Pancreas (tissue), 10 donors: ENCODE results near the gene SPATA9. TPM values are rescaled to one million over a fixed set of nuclear protein-coding genes. Genes with fewer than 3 reads are reported as not detected.
"Not testable (repeated sequence)": the region's sequence is repeated elsewhere in the genome, so short reads cannot be mapped to it uniquely, and the experiment has no call there.

ENCODE experiments used
- ATAC-seq, 4 donors: fragments of 200-7000 bp; cut with Tn5 transposase; one replicate each; pipeline versions ENCODE4 v1.8.0 to v1.9.1; 2020; ENCODE audit warnings: mild to moderate bottlenecking in 4 of 4, moderate library complexity in 4 of 4
- DNase-seq, 6 donors: peaks; one replicate each; pipeline ENCODE4 v3.0.0-alpha.2; 2020
- FAIRE-seq: peaks from 2 replicates; lab custom pipeline; 2012; peaks lifted over from hg19 to GRCh38; lab: Jason Lieb, UNC
- H3K27ac ChIP-seq, 4 donors: fragments of 200-600 bp; sonication (generic); 1 replicate in 3 of 4; 2 replicates in 1 of 4; pipeline versions ENCODE4 v1.5.0 to v1.8.0; 2020
- H3K27me3 ChIP-seq, 4 donors: fragments of 200-600 bp; one replicate each; pipeline ENCODE4 v1.8.0; 2021
- H3K36me3 ChIP-seq, 3 donors: fragments of 200-600 bp; sonication (generic) in 1 of 3; one replicate each; pipeline versions ENCODE4 v1.5.0 to v1.8.0; 2020 to 2021
- H3K4me1 ChIP-seq, 3 donors: fragments of 200-600 bp; one replicate each; pipeline ENCODE4 v1.8.0; 2021
- H3K4me3 ChIP-seq, 4 donors: fragments of 200-600 bp; sonication (generic) in 2 of 4; one replicate each; pipeline versions ENCODE4 v1.5.0 to v1.8.0; 2020 to 2021
- H3K9me3 ChIP-seq, 4 donors: fragments of 200-600 bp; one replicate each; pipeline ENCODE4 v1.8.0; 2021
- CTCF ChIP-seq, 4 donors: fragments of 200-600 bp; sonication (generic) in 3 of 4; IDR thresholded peaks; one replicate each; pipeline versions ENCODE4 v1.5.0 to v1.8.0; 2021; ENCODE audit warnings: antibody characterized with exemption in 4 of 4
- WGBS, 2 donors: extraction: QIAGEN DNeasy Blood & Tissue Kit; methylation state at CpG; one replicate each; pipeline ENCODE4 v1.1.7; 2013; 5-methylcytosine and 5-hydroxymethylcytosine counted together
- intact Hi-C, 3 donors: fragments of 100-400 bp; cut with DNase I; formaldehyde crosslinking; loops; one replicate each; pipeline versions ENCODE4 v1.11.1 to v1.14.2; 2022
- polyA plus RNA-seq, 2 donors: library from polyadenylated mRNA; stranded (reverse); fragments of 200-250 nt; gene quantifications; one replicate each; pipeline ENCODE4 v1.2.3, GENCODE V29; 2013
- total RNA-seq, 6 donors: library from RNA; stranded (reverse); fragmentation: NEBNext Ultra II Directional in 4 of 6; extraction: Animal tissue kit (Norgen Biotek cat#: 25700) in 4 of 6; gene quantifications; one replicate each; pipeline versions ENCODE4 v1.2.1 to v1.2.4, GENCODE V29; 2021 to 2023
- donor health status: healthy with polysubstance abuse.
- donor health status: DM: no; HTN: no; CAD: no; lungs with moderate emphysema.
- donor health status: DM: no; HTN: no; CAD: no.
- donor health status: control.
- donor health status: control.
- donor health status: Bipolar disorder and iron deficiency.
- donor health status: DM: yes; HTN: yes; CAD: no.
- donor health status: DM: no; HTN: no; CAD: no.
- donor health status: DM: no; HTN: no; CAD: no.
- donor health status: DM: yes; HTN: yes; CAD: no.

SPATA9 gene
- total and polyA plus RNA-seq, 8 donors: 0.12 to 1.3 (median 0.48) TPM

DNA sequence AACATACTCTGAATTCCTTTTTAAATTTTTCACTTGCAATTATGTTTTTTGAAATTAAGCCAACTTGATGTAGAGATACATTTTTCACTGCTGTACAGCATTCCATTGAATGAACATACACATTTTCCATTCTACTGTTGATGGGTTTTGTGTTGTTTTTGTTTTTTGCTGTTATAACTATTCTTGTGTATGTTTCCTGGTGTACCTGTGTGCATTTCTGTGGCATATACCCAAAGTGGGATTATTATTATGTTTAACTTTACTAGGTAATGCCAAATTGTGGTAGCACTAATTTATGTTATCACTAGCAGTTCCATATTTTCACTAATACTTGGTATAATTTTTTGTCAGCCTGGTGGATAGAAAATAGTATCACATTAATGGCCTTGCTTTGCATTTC is 33.5 kb downstream of the SPATA9 start:
- DNase-seq (no peak), FAIRE-seq (no peak), ATAC-seq (no peak)
- Histone ChIP-seq H3K27ac (no peak overlapping the region), H3K4me3 (no peak overlapping the region), H3K9me3 (no peaks in the 10 kb centered on the region), H3K27me3 (no peaks in the 10 kb centered on the region), H3K4me1 (peaks cover 14 to 38% (median 29%) of the 10 kb centered on the region in 3 donors), H3K36me3 (no peaks in the 10 kb centered on the region)
- TF ChIP-seq CTCF (IDR thresholded peaks at IDR 0.05): no peak
- intact Hi-C loops: loop anchor here in 1 of 3 donors (10.0 kb wide), 1 partner anchor 196 kb away; no protein-coding TSS in a partner anchor

DNA sequence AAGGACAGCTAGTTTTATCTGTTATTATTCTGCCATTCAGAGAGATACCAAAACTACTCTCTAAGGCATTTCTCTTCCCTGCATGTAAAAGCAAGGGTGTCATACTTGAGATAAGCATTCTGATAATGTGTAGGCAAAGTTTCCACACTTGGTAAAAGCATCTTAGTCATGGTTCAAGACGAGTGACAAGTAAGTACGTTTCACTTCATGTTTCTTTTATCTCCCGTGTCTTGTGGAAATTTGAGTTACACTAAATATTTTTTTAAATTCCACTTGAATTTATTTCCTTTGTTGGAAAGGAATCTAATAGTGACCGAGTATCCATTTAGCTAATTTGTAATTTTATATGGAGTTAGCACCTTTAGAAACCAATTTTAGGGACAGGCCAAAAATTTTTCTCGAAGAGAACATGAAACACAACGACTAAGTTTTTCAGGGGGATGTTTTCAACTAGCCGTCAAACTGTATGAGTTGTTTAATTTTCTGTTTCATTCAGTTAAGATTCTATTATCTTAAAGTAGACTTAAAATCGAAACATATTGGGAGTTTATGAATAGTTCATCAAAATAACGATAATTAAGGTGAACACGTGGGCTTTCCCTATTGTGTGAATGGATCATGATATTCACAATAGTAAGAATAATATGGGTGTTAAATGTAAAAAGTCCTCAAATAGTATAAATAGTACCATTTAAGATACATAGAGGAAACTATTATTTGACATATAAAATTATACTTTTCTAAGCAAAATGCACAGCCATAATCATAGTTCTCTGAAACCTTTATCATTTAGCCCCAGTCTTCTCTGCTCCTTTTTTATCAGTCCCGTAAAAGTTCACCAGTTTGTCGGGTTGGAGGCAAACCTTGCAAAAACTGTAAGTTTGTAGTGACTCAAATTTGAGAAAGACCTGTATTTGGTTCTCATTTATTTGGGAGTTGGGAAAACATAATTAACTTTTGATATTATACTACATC is 34.6 kb downstream of the SPATA9 start:
- peak in 2 of 4 donors; percentile 3 to 8 for ATAC-seq
- Histone ChIP-seq H3K9me3 (no peaks in the 10 kb centered on the region), H3K27ac (peak overlapping the region; percentile 92 to 95 (median 94))

DNA sequence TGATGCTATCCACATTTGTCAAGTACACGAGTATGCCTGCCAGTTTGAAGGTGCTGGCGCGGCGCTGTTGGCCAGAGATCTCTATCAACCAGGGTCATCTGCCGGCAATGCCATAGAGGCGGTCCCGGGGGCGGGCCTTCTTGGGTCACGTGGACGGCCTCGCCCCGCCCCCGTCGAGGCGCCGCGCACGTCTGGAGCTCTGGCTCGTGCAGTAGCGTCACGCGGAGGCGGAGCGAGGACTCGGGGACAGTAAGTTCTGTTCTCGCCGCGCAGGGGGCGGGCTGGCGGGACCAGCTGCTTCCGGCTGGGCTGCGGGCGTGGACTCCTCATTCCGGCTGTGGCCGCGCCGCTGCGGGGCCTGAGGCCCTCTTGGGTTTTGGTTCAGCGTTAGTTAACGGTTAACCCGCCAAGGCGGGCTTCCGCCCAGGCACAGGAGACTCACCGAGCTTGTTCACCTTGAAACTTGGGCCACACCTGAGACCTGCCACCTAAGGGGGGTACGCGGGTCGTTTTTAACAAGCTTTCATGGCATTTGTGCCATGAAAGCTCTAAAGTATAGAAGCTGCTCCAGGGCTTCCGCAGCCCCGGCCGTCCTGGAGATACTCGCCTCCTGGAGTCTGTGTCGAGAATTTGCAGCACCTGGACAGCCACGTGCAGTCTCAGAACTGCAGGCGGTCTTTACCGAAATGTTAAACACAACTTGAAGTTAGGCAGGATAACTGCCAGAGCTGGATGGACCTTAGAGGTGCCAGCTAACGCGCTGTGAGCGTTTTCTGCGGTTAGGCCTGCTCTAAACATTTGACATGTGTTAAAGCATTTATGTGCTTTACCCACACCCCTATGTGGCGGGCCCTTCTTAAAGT is 36.0 kb downstream of the SPATA9 start, which contains the start of gene RFESD:
Gene RFESD (plus strand): TSS at position 209 of the 863 bp plus-strand sequence. CDS start 5,495 bp downstream, outside the sequence.
- peaks cover 20 to 46% (median 30%) of the 10 kb centered on the region in 3 donors for H3K4me1 ChIP-seq
- H3K27ac ChIP-seq: peak within 1 kb of the TSS; percentile 92 to 95 (median 94)
- WGBS, 2 donors: 0% methylated on average over 56 to 60 of the region's 60 CpGs
- no peaks in the 10 kb centered on the region for H3K9me3 ChIP-seq
- H3K27me3 ChIP-seq: no peaks in the 10 kb centered on the region
- no peaks in the 10 kb centered on the region for H3K36me3 ChIP-seq
- ATAC-seq: peak; percentile 90 to 97 (median 91)
- H3K4me3 ChIP-seq: peak within 1 kb of the TSS in 3 of 4 donors; percentile 21 to 56 (median 28)
- intact Hi-C loops: loop anchor here in 1 of 3 donors (10.0 kb wide), 1 partner anchor 198 kb away; no protein-coding TSS in a partner anchor
- DNase-seq: peak; percentile 99 to 100 (median 99)
- no peak for TF ChIP-seq CTCF (IDR thresholded peaks at IDR 0.05)
- FAIRE-seq: peak; percentile 93

More for the DNA sequence above, 34.6 kb downstream of the SPATA9 start:
- H3K4me3 ChIP-seq: peak overlapping the region in 2 of 4 donors; percentile 28 to 56
- H3K36me3 ChIP-seq: no peaks in the 10 kb centered on the region
- DNase-seq: no peak
- no peak for TF ChIP-seq CTCF (IDR thresholded peaks at IDR 0.05)
- peaks cover 14 to 38% (median 29%) of the 10 kb centered on the region in 3 donors for H3K4me1 ChIP-seq
- no peak for FAIRE-seq
- intact Hi-C loops: loop anchor here in 1 of 3 donors (10.0 kb wide), 1 partner anchor 197 kb away; no protein-coding TSS in a partner anchor
- 49 to 53% methylated on average over 12 of the region's 12 CpGs for WGBS, 2 donors
- H3K27me3 ChIP-seq: no peaks in the 10 kb centered on the region

DNA sequence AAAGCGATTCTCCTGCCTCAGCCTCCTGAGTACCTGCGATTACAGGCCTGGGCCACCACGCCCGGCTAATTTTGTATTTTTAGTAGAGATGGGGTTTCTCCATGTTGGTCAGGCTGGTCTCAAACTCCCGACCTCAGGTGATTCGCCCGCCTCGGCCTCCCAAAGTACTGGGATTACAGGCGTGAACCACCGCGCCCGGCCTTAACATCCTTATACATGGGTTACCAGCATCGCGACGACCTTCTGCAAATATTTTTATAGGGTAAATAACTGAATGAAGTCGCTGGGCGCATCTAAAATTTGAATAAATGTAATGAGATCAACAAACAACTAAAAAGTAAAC is 36.6 kb downstream of the SPATA9 start:
- ATAC-seq, H3K36me3 ChIP-seq: not testable (repeated sequence)
- intact Hi-C loops: loop anchor here in 1 of 3 donors (10.0 kb wide), 1 partner anchor 199 kb away; no protein-coding TSS in a partner anchor

More for the DNA sequence above, 36.6 kb downstream of the SPATA9 start:
- not testable (repeated sequence) for H3K27me3 ChIP-seq, H3K9me3 ChIP-seq, DNase-seq, FAIRE-seq
- WGBS, 2 donors: 58 to 61% methylated on average over 14 to 17 of the region's 17 CpGs
- peaks cover 25 to 51% (median 36%) of the 10 kb centered on the region in 3 donors for H3K4me1 ChIP-seq
- H3K27ac ChIP-seq: peak overlapping the region; percentile 92 to 95 (median 94)
- H3K4me3 ChIP-seq: peak overlapping the region in 1 of 4 donors; percentile 56
